Smooth muscle cell (in vitro differentiated cells): ENCODE data around the gene ZNF154. TPM values are rescaled to one million over a fixed set of nuclear protein-coding genes. Genes with fewer than 3 reads are reported as not detected.

ENCODE experiments used
- DNase-seq: peaks from one replicate; lab custom pipeline; 2025; ENCODE audit not compliant: unreplicated experiment; lab: John Stamatoyannopoulos, UW
- H2AFZ ChIP-seq: fragments of 200-600 bp; sonication (generic); 2 replicates; pipeline ENCODE4 v1.6.0; 2016; ENCODE audit warnings: antibody characterized with exemption, low read depth, mild to moderate bottlenecking
- H3F3A ChIP-seq: fragments of 200-600 bp; sonication (generic); 2 replicates; pipeline ENCODE4 v1.6.0; 2017; ENCODE audit warnings: antibody characterized with exemption, low read depth
- H3K27ac ChIP-seq: fragments of 200-600 bp; sonication (generic); 2 replicates; pipeline ENCODE4 v1.5.1; 2016; ENCODE audit warnings: low read depth, mild to moderate bottlenecking
- H3K27me3 ChIP-seq: fragments of 200-600 bp; sonication (generic); 2 replicates; pipeline ENCODE4 v1.6.1; 2016; ENCODE audit warnings: low read depth, mild to moderate bottlenecking
- H3K36me3 ChIP-seq: fragments of 200-600 bp; sonication (generic); 2 replicates; pipeline ENCODE4 v1.5.1; 2016; ENCODE audit warnings: low read depth
- H3K4me1 ChIP-seq: fragments of 200-600 bp; sonication (generic); 2 replicates; pipeline ENCODE4 v1.5.1; 2016; ENCODE audit warnings: low read depth
- H3K4me2 ChIP-seq: fragments of 200-600 bp; sonication (generic); 2 replicates; pipeline ENCODE4 v1.6.0; 2016; ENCODE audit warnings: mild to moderate bottlenecking
- H3K4me3 ChIP-seq: fragments of 200-600 bp; sonication (generic); 2 replicates; pipeline ENCODE4 v1.5.1; 2016; ENCODE audit warnings: mild to moderate bottlenecking
- H3K79me2 ChIP-seq: fragments of 200-600 bp; sonication (generic); 2 replicates; pipeline ENCODE4 v1.6.0; 2016; ENCODE audit warnings: low read depth, mild to moderate bottlenecking
- H3K9ac ChIP-seq: fragments of 200-600 bp; sonication (generic); 2 replicates; pipeline ENCODE4 v1.6.0; 2016; ENCODE audit warnings: low read depth
- H3K9me3 ChIP-seq: fragments of 200-600 bp; sonication (generic); replicated peaks from 2 replicates; pipeline ENCODE4 v1.5.1; 2016; ENCODE audit warnings: low read depth
- H4K20me1 ChIP-seq: fragments of 200-600 bp; sonication (generic); 2 replicates; pipeline ENCODE4 v1.6.0; 2016; ENCODE audit warnings: low read depth
- WGBS: methylation state at CpG from one replicate; pipeline ENCODE4 v1.1.7; 2016; ENCODE audit warnings: low lambda C conversion rate; 5-methylcytosine and 5-hydroxymethylcytosine counted together
- polyA plus RNA-seq: library from polyadenylated mRNA; unstranded; fragments of >200 nt; fragmentation: Nextera tagmentation; extraction: Ambion mirVana; gene quantifications from 2 replicates; pipeline ENCODE4 v1.2.1, GENCODE V29; 2016
- total RNA-seq: library from RNA; depleted of rRNA; stranded (reverse); fragments of >200 nt; gene quantifications from 2 replicates; pipeline ENCODE4 v1.2.3, GENCODE V29; 2014
- TF ChIP-seq, protein P1 (sequence below): fragments of 200-600 bp; sonication (generic); IDR thresholded peaks from 2 replicates; pipeline ENCODE4 v1.5.1; 2017; ENCODE audit warnings: borderline replicate concordance, mild to moderate bottlenecking, antibody characterized with exemption; ENCODE audit not compliant: insufficient read depth, poor library complexity, severe bottlenecking

Gene ZNF154
- total RNA-seq (7.3 and 9.6 TPM in 2 replicates), polyA plus RNA-seq (3.3 and 8.1 TPM in 2 replicates)

DNA sequence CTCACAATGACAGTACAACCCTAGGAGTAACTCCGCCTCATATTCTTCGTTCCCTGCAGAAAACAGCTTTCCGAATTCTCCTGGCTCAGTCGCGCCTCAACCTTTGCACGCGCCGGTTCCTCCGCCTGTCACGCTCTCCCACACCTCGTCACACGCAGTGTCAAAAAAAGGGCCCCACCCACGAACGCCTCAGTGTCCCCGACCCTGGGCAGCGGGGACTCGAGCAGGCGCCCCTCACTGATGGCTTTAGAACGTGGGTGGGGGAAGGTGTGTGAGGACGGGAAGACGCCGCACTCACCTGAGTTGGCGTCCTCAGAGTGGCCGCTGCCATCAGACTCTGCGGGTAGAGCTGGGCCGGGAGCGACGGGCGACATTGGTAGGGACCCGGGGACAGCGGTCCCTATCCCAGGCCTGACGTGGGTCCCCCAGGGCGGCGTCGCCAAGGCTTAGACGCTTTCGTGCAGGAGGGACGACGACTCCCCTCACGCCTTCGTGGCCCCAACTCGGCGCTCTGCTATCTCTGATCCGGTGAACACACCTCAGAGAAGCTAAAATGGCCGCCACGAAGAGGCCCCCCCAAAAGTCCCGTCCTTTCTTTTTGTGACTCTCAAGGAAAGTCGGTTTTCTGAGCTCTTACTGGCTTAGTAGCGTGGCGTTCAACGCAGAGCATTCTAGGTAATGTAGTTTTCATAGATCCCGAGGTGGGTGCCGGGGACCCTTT is at the start of gene ZNF154:
ZNF154 (minus strand) TSS at position 564 of the 721 bp plus-strand sequence; CDS start at position 331, 233 bp downstream.
- Histone ChIP-seq H3K27ac (peak within 1 kb of the TSS; percentile 82), H3K4me3 (peak within 1 kb of the TSS; percentile 89), H3K9ac (peak within 1 kb of the TSS; percentile 94), H4K20me1 (peaks cover 13% of the 10 kb centered on the region), H2AFZ (peak within 1 kb of the TSS; percentile 94), H3K27me3 (no peaks in the 10 kb centered on the region), H3K4me2 (peak within 1 kb of the TSS; percentile 91), H3K4me1 (peaks cover 6% of the 10 kb centered on the region), H3K36me3 (no peaks in the 10 kb centered on the region), H3K79me2 (peaks cover 46% of the 10 kb centered on the region), H3F3A (no peaks in the 10 kb centered on the region), H3K9me3 (no peaks in the 10 kb centered on the region)
- 1% methylated on average over 50 of the region's 53 CpGs for WGBS
- TF ChIP-seq, protein P1, sequence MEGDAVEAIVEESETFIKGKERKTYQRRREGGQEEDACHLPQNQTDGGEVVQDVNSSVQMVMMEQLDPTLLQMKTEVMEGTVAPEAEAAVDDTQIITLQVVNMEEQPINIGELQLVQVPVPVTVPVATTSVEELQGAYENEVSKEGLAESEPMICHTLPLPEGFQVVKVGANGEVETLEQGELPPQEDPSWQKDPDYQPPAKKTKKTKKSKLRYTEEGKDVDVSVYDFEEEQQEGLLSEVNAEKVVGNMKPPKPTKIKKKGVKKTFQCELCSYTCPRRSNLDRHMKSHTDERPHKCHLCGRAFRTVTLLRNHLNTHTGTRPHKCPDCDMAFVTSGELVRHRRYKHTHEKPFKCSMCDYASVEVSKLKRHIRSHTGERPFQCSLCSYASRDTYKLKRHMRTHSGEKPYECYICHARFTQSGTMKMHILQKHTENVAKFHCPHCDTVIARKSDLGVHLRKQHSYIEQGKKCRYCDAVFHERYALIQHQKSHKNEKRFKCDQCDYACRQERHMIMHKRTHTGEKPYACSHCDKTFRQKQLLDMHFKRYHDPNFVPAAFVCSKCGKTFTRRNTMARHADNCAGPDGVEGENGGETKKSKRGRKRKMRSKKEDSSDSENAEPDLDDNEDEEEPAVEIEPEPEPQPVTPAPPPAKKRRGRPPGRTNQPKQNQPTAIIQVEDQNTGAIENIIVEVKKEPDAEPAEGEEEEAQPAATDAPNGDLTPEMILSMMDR = no peak
- peak; percentile 42 for DNase-seq

DNA sequence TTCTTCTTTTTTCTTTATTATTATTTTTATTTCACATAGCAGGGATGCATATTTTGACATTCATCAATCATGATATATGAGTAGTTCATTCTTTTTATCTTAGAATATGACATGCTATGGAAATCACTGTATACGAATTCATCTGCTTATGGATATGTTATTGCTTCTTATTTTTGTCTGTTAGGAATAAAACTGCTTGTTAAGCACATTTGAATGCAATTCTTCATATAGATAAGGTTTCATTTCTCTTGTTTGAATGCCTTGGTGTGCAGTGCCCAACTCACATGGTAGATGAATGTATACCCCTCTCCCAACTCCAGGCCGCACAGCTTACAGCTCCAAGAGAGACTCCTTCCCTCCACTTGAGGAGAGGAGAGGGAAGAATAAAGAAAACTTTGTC is 48.9 kb upstream of the ZNF154 start:
- H3K27me3 ChIP-seq = no peaks in the 10 kb centered on the region
- no peak overlapping the region for H2AFZ ChIP-seq
- H3K4me1 ChIP-seq = no peaks in the 10 kb centered on the region
- H3F3A ChIP-seq = no peaks in the 10 kb centered on the region
- H3K9ac ChIP-seq = no peak overlapping the region
- peaks cover 18% of the 10 kb centered on the region for H3K9me3 ChIP-seq
- no peak overlapping the region for H3K4me3 ChIP-seq
- 97% methylated on average over 2 of the region's 2 CpGs for WGBS
- H3K27ac ChIP-seq = no peak overlapping the region
- peaks cover 29% of the 10 kb centered on the region for H3K36me3 ChIP-seq
- H3K4me2 ChIP-seq = no peak overlapping the region
- peaks cover 3% of the 10 kb centered on the region for H3K79me2 ChIP-seq
- TF ChIP-seq, protein P1 = no peak
- no peaks in the 10 kb centered on the region for H4K20me1 ChIP-seq
- DNase-seq = no peak

DNA sequence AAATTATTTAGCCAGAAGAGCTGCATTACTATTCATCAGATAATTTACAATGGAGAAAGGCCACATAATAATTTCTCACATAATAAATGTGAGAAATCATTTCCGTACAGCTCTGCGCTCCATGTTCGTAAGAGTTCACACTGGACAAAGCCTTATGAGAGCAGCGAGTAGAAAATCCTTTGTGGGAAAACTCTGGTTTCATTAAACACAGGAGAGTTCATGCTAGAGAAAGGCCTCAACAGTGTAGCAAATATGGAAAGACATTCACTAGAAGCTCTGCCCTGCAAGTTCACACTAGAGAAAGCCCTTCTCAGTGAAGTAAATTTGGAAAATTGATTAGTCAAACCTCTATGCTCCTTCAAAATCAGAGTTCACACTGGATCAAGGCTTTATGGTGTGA is 46.0 kb upstream of the ZNF154 start:
- 100% methylated on average over 4 of the region's 4 CpGs for WGBS
- Histone ChIP-seq H3K79me2 (peaks cover 12% of the 10 kb centered on the region), H3K36me3 (peaks cover 45% of the 10 kb centered on the region)

More for the DNA sequence above, 46.0 kb upstream of the ZNF154 start:
- DNase-seq = no peak
- H3K27me3 ChIP-seq = no peaks in the 10 kb centered on the region
- H3K27ac ChIP-seq = no peak overlapping the region
- peaks cover 3% of the 10 kb centered on the region for H4K20me1 ChIP-seq
- peaks cover 18% of the 10 kb centered on the region for H3K9me3 ChIP-seq
- no peak overlapping the region for H3K4me3 ChIP-seq
- no peak overlapping the region for H3K4me2 ChIP-seq
- TF ChIP-seq, protein P1 = no peak
- H3K9ac ChIP-seq = no peak overlapping the region
- no peaks in the 10 kb centered on the region for H3K4me1 ChIP-seq
- H2AFZ ChIP-seq = no peak overlapping the region
- H3F3A ChIP-seq = no peaks in the 10 kb centered on the region
